Activated CD4-positive, alpha-beta T cell treated with anti-CD3 and anti-CD28 coated beads, Interleukin-2, Interleukin-4, amounts not matched to agents 100 ng/mL and 50 ng/mL, durations not matched to agents 16 hours and 8 hours (primary cell): ENCODE measurements around the gene CFP.

ENCODE experiments used
- DNase-seq: peaks from one replicate; pipeline ENCODE4 v3.0.0-alpha.2; 2020; ENCODE audit warnings: low spot score

The CFP gene

GRCh38 chrX:47574076-47574546 is 55.6 kb downstream of the CFP start:
- no peak for DNase-seq

GRCh38 chrX:47573341-47574075 is 56.2 kb downstream of the CFP start:
- DNase-seq, result no peak
